HG03432 (cell line): Measurements from ENCODE around the gene PHOSPHO2.
"Not testable (repeated sequence)": the region's sequence is repeated elsewhere in the genome, so short reads cannot be mapped to it uniquely, and the experiment has no call there.

Source experiments
- ATAC-seq: cut with Tn5 transposase; IDR thresholded peaks from one replicate; pipeline ENCODE4 v1.9.1; 2021; ENCODE audit warnings: mild to moderate bottlenecking, moderate library complexity; ENCODE audit not compliant: unreplicated experiment

PHOSPHO2 gene

DNA sequence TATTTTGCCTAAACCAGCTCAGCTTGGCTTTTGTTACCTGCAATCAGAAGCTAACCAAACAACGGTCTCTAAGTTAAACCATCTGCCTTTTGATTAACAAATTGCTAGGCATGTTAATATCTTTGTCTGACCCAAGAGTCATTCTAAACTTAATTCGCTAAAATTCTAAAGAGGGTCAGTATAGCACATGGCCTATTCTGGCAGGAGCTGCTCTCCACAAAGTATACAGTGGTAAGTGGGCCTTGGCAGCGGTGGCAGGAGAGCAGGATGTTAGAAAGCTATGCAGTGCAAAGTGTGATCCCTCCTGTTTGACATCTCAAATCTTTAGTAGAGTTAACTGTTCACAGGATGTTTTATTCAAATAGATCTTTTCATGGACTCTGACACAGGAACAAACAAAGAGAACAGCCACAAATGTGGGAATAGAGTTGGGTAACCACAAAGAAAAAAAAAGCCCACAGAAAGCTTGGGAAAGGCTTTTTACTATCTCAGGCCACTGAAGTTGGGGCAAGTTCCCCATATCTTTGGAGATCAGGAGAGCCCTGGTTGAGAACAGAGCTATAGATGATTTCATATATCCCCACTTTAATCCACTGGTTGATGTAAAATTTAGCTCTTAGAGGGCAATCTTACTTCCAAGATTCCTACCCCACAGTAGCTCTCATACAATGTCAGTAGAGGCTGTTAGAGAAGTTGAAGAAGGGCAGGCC lies 10.7 kb upstream of the PHOSPHO2 start:
- no peak for ATAC-seq

DNA sequence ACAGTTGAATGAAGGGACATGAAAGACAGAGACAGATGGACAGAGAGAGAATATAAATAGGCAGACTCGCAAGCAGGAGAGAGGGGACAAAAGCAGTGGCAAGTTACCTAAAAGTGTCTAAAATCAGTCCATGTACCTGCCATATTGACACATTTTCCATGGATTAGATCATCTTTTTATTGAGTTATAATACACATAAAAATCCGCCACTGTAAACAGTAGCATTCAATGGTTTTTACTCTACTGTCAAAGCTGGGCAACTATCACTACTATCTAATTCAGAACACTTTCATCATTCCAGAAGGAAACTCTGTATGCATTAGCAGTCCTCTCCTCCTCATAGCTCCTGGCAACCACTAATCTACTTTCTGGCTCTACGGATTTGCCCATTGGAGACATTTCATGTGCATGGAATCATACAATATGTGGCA lies 10.1 kb upstream of the PHOSPHO2 start:
- ATAC-seq: no peak

DNA sequence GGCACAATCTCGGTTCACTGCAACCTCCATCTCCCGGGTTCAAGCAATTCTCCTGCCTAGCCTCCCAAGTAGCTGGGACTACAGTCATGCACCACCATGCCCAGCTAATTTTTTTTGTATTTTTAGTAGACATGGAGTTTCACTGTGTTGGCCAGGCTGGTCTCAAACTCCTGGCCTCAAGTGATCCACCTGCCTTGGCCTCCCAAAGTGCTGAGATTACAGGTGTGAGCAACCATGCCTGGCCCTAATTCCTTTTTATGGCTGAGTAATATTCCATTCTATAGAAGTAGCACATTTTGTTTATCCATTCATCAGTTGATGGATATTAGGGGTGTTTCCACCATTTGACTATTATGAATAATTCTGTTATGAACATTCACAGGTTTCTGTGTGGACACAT lies 9.6 kb upstream of the PHOSPHO2 start:
- ATAC-seq: not testable (repeated sequence)

DNA sequence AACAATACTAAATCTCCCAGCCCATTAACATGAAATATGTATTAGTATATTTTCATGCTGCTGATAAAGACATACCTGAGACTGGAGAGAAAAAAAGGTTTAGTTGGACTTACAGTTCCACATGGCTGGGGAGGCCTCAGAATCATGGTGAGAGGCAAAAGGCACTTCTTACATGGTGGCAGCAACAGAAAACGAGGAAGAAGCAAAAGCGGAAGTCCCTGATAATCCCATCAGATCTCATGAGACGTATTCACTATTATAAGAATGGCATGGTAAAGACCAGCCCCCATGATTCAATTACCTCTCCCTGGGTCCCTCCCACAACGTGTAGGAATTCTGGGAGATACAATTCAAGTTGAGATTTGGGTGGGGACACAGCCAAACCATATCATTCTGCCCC lies 7.4 kb upstream of the PHOSPHO2 start:
- not testable (repeated sequence) for ATAC-seq

DNA sequence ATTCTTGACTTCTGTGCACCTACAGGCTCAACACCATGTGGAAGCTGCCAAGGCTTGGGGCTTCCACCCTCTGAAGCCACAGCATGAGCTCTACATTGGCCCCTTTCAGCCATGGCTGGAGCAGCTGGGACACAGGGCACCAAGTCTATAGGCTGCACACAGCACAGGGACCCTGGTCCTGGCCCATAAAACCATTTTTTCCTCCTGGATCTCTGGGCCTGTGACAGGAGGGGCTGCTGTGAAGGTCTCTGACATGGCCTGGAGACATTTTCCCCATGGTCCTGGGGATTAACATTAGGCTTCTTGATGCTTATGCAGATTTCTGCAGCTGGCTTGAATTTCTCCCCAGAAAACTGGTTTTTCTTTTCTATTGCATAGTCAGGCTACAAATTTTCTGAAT lies 6.3 kb upstream of the PHOSPHO2 start:
- ATAC-seq: not testable (repeated sequence)

DNA sequence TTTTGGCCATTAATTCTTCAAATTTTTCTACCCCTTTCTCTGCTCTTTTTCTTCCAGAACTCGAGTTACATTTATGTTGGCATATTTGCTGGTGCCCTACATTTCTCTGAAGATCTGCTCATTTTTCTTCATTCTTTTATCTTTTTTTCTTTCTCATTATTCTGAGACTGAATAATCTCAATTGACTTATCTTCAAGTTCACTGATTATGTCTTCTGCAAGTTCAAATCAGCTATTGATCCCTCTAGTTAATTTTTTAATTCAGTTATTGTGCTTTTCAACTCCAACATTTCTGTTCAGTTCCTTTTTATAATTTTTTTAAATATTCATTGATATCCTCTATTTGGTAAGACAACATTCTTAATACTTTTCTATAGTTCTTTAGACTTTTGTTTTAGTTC lies 3.3 kb upstream of the PHOSPHO2 start:
- no peak for ATAC-seq

DNA sequence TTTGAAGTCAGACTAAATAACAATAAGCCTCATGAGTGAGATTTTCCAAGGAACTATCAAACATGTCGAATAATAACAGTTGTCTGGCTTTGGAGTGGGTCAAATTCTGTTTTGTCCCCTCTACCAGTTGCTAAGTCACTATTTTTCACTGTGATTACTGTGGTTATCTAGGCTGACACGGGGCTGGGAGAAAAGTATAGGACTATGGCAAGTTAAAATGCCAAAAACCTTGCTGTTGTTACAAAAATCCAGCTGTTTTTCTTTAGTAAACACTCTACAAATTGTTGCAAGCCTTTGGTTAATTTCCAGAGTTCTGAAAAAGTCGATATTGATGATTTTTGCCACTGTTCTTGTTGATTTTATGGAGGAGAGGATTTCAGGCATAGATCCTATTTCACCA lies 1.6 kb upstream of the PHOSPHO2 start:
- no peak for ATAC-seq

DNA sequence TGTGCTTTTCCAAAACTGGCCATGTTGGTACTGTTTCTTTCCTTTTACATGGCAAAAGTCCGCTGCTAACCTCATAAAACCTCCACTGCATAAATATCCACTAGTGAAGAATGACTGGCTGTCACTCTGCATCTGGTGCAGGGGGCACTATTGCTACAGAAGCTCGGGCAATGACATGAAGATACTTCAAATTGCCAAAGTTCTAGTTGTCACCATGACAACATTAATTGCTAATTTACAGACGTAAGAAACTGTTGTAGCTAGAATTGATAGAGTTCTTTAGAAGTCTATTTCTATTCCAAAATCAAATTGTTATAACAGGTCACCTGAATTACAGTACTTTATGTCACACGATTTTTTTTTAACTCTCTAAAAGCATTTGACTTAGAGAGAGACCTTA lies 909 bp upstream of the PHOSPHO2 start:
- no peak for ATAC-seq

DNA sequence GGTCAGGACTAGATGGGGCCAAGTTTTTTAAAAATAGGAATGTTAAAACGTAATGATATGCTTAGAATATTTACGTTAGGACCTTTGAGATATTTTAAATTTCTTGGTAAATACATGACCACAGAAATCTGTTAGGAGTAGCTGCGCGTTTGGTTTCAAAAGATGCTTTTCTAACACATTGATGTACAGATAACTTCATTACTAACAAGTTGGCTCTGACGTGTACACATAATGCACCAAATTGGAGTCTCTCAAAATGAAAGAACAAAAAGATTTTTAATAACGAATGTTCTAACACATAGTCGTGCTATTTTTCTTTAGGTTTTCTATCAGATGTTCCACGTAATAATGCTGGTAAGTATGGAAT lies 608 bp downstream of the PHOSPHO2 start:
- no peak for ATAC-seq

DNA sequence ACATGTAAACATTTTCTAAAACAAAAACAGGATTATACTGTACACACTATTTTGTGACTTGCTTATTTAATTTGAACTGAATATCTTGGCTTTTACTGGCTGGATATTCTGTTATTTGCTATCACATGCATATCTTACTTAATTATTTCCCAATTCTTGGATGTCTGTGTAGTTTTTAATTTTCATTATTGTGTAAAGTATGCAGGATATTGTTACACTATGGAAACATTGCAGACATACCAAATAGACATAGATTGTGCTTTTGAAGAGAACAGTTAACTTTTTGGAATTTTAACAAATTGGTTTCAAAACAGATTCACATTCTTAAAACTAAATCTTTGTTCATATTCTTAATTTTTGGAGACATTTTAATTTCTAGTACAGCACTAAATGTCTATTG lies 2.1 kb downstream of the PHOSPHO2 start:
- ATAC-seq: no peak

DNA sequence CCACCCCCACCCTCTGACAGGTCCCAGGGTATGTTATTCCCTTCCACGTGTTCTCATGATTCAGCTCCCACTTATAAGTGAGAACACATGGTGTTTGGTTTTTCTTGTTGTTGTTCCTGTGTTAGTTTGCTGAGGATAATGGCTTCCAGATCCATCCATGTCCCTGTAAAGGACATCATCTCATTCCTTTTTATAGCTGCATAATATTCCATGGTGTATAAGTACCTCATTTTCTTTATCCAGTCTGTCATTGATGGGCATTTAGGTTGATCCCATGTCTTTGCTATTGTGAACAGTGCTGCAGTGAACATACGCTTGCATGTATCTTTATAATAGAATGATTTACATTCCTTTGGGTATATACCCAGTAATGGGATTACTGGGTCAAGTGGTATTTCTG lies 4.9 kb downstream of the PHOSPHO2 start:
- not testable (repeated sequence) for ATAC-seq

DNA sequence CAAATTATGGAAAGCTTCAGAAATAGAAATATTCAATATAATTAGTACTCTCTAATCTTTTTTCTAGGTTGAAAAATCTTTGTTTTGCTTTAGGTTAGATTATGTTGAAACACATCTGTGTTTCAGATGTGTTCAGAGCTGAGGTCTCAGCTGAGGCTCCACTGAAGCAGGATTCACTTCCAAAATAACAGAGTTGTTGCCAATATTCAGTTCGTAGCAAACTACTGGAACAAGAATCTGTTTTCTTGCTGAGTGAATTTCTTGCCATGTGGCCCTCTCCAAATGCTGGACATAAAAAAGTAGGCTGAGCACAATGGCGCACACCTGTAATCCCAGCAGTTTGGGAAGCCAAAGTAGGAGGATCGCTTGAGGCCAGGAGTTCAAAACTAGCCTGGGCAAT lies 8.7 kb downstream of the PHOSPHO2 start:
- ATAC-seq: no peak

DNA sequence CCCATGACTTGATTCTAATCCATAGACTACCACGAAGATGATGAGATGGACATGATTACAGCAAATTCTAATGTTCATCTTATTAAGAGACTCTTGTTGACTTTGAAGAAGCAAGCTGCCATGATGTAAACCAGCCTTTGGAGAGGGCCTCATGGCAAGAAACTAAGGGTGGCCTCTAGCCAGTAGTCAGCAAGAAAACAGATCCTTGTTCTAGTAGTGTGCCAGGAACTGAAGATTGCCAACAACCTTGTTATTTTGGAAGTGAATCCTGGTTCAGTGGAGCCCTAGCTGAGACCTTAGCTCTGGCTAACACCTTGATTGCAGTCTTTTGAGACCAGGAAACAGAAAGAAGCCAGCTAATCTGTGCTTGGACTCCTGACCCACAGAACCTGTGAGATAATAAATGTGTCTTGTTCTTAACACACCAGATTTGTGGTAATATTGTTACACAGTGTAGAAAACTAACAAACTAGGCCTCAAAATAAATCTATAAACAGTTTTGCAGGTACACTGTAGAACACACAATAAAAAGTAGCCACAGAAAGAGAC lies 10.0 kb downstream of the PHOSPHO2 start:
- ATAC-seq: no peak

DNA sequence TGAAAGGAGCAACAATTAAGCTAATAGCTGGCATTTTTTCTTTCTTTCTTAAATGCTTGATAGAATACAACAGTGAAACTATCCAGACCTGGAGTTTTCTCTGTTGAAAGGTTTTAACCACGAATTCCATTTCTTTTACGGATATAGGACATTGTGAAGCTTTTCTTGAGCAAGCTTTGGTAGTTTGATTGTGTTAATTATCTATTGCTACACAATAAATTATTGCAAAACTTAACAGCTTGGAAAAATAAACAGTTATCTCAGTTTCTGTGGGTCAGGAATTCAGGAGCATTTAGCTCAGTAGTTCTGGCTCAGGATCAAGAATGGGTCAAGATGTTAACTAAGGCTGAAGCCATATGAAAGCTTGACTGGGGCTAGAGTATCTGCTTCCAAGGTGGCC lies 11.7 kb downstream of the PHOSPHO2 start:
- ATAC-seq: no peak

DNA sequence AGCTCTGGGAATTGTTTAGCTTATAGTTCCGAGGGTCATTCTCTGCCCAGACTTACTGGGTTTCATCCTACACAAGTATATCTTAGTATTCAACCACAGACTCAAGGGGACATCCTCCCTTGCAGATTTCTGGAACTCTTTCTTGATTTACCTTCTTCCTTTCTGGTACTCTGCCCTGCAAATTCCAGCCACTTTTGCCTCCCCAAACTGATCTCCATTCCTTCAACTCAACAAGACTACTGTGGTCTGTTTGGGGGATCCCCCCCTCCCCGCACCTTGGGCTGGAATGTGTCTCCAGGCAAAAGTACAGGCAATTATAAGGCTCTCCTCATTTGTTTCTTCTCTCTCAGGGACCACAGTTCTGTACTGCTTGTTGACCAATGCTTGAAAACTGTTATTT lies 13.4 kb downstream of the PHOSPHO2 start:
- ATAC-seq: no peak

DNA sequence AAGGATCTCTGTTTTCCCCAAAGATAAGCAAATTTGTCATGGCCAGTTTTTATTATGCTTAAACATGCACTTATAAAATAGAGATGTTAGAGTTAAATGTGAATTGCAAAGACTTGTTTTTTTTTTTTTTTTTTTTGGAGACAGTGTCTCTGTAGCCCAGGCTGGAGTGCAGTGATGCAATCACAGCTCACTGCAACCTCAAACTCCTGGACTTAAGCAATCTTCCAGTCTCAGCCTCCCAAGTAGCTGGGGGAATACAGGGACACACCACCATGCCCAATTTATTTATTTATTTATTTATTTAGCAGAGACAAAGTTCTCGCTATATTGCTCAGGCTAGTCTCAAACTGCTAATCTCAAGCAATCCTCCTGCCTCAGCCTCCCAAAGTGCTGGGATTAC lies 15.1 kb downstream of the PHOSPHO2 start:
- ATAC-seq: no peak

DNA sequence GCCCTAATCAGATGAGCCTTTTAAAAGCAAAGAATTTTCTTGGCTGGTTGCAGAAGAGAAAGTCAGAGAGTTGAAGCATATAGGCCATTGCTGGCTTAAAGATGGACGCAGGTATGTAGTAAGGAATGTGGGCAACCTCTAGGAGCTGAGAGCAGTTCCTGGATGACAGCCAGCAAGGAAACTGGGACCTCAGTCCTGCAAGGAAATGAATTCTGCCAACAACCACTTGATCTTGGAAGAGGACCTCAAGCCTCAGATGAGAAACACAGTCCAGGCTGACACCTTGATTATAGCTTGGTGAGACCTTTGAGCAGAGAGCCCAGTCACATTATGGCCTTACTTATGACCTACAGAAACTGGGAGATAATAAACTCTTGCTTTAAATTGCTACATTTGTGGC lies 15.7 kb downstream of the PHOSPHO2 start:
- no peak for ATAC-seq

DNA sequence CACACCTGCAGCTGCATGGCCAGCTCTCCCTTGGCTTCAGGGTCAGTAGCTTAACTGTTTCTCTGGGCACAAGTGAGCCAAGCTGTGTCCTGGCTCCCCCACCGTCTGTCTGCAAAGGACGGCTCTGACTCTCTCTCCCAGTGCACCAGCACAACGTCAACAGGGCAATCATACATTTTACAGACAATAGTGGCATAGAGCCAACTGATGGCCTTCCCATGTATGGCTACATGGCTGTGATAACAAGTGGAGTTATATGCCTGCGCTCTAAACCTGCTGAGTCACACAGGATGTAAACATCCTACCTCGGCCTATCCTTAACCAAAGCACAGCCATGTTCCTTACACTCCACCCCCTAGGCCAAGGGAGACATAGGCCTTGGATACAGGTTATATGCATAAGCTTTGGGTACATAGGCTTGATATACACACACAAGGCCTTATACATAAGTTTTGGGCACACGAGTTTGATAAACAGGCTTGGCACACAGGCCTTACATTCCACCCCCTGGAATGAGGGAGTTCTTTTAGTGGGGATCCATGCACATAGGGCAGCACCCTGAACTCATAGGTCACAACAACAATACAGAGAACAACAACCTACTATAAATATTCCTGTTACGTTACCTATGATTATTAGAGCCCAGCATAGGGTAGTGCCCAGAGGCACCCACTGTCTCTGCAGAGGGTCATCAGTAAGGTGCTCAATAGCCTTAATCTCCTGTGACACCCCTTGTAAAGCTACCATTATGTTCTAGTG lies 17.7 kb downstream of the PHOSPHO2 start:
- no peak for ATAC-seq

DNA sequence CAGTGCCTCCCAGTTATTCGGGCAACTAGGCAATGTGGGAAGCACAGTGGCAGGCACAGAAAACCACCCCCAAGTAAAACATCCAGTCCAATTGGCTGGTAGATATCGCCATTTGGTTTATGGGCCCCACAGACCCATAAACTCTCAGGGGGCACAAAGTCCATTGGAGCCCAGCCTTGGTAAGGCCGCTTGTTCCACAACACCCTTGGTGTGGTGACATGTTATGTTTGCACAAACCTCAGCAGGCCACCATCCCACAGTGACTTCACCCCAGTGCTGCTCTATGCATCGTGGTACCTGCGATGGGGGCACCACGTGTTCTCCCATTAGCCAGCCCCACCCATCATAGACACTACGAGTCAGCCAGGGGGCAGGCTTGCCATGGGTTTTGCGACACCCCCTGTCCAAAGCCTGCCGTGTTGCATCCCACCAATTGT lies 18.5 kb downstream of the PHOSPHO2 start:
- no peak for ATAC-seq

DNA sequence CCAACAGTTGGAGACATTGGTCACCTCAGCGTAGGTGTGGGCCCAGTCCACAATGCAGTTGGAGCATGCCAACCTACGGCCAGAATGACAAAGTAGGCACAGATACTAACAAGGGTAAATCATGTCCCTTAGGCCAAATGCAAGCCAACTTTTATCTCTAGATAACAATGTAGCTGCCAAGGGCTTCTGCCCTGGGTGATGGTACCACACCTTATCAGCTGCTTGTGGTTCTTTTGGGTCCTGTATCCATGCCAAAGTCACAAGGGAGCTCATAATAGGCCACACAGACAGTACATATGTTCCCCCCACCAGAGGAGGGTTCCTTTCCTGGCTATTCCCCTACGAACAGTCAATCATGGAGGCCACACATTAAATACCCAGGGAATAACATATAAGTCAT lies 19.1 kb downstream of the PHOSPHO2 start:
- no peak for ATAC-seq

DNA sequence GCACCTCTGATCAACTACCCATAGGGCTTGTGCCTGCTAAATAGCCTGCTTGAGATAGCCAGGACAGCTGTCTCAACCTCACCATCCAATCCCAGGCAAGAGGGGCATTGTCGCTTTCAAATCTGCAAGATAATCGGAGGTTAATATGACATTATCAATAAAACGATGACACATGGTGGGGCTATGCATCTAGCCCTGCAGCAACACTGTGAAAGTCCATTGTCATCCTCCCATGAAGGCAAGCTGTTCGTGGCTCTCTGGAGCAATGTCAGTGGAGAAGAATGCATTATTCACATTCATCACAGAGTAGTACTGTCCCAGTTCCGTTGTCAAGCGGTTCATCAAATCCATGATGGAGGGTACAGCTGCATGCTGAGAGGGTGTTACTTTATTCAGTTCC lies 20.4 kb downstream of the PHOSPHO2 start:
- no peak for ATAC-seq
